H1 (cell line): ENCODE measurements around the gene GALNT1. TPM values are rescaled to one million over a fixed set of nuclear protein-coding genes. Genes with fewer than 3 reads are reported as not detected.

Experiments
- CTCF ChIA-PET: fragments of 300-600 bp; sonication (Branson Sonifier 250); formaldehyde crosslinking; loops from one replicate; lab custom pipeline; 2021; ENCODE audit not compliant: partially characterized antibody; lab: Charles Lee
- POLR2A ChIA-PET: fragments of 300-600 bp; sonication (Branson Sonifier 250); formaldehyde crosslinking; loops from one replicate; lab custom pipeline; 2021; ENCODE audit warnings: inconsistent platforms; ENCODE audit not compliant: partially characterized antibody; lab: Charles Lee
- DNase-seq, 2 experiments: peaks; one replicate each; pipeline versions ENCODE4 v3.0.0 to v3.0.0-alpha.2; 2010 to 2022; ENCODE audit warnings: low spot score in 2 of 2, low read depth in 1 of 2, mixed read lengths in 1 of 2
- FAIRE-seq: peaks from 2 replicates; lab custom pipeline; 2011; peaks lifted over from hg19 to GRCh38; lab: Jason Lieb, UNC
- H2AFZ ChIP-seq: 2 replicates; pipeline ENCODE4 v1.8.1; 2012; ENCODE audit warnings: low read length, inconsistent platforms
- H2AK5ac ChIP-seq: 2 replicates; pipeline ENCODE4 v1.6.1; 2013; ENCODE audit warnings: low read depth, low read length
- H2BK120ac ChIP-seq: replicated peaks from 2 replicates; pipeline ENCODE3; 2013; ENCODE audit warnings: low read depth, low read length, inconsistent platforms
- H2BK12ac ChIP-seq: 2 replicates; pipeline ENCODE4 v1.6.1; 2013; ENCODE audit warnings: low read depth, low read length
- H2BK15ac ChIP-seq: 2 replicates; pipeline ENCODE4 v1.6.1; 2013; ENCODE audit warnings: low read length
- H2BK20ac ChIP-seq: 2 replicates; pipeline ENCODE4 v1.6.1; 2013; ENCODE audit warnings: low read length
- H2BK5ac ChIP-seq: 2 replicates; pipeline ENCODE4 v1.6.1; 2013; ENCODE audit warnings: low read depth, low read length
- H3K14ac ChIP-seq: 2 replicates; pipeline ENCODE4 v1.6.1; 2013; ENCODE audit warnings: inconsistent platforms; ENCODE audit not compliant: insufficient read length
- H3K18ac ChIP-seq: 2 replicates; pipeline ENCODE4 v1.6.1; 2013; ENCODE audit warnings: low read length; ENCODE audit errors: extremely low read depth
- H3K23ac ChIP-seq: 2 replicates; pipeline ENCODE4 v1.6.1; 2013; ENCODE audit warnings: inconsistent platforms; ENCODE audit not compliant: insufficient read length
- H3K23me2 ChIP-seq: 2 replicates; pipeline ENCODE4 v1.6.1; 2013; ENCODE audit warnings: low read depth, low read length
- H3K27ac ChIP-seq: 2 replicates; pipeline ENCODE4 v1.6.1; 2011; ENCODE audit warnings: low read depth, low read length, inconsistent platforms
- H3K27me3 ChIP-seq, 4 experiments: replicated peaks in 1 of 4; 1 replicate in 1 of 4; 2 replicates in 3 of 4; pipeline versions ENCODE4 v1.6.1 to v1.8.1; 2011 to 2013; ENCODE audit warnings: low read length in 3 of 4, mild to moderate bottlenecking in 3 of 4, inconsistent platforms in 2 of 4, mixed read lengths in 2 of 4, moderate library complexity in 1 of 4; ENCODE audit not compliant: control insufficient read depth in 3 of 4, insufficient read depth in 3 of 4; ENCODE audit errors: extremely low read depth in 1 of 4
- H3K36me3 ChIP-seq, 4 experiments: 2 replicates each; pipeline versions ENCODE4 v1.6.1 to v1.8.1; 2011 to 2013; ENCODE audit warnings: mild to moderate bottlenecking in 4 of 4, low read length in 3 of 4, moderate library complexity in 2 of 4, control low read depth in 1 of 4, inconsistent platforms in 1 of 4; ENCODE audit not compliant: insufficient read depth in 4 of 4, control insufficient read depth in 2 of 4
- H3K4ac ChIP-seq: replicated peaks from 2 replicates; pipeline ENCODE3; 2013; ENCODE audit warnings: low read length, low read depth, mixed read lengths, inconsistent platforms; ENCODE audit not compliant: insufficient read length
- H3K4me1 ChIP-seq, 4 experiments: replicated peaks in 1 of 4; 1 replicate in 1 of 4; 2 replicates in 3 of 4; pipeline versions ENCODE4 v1.6.1 to v1.8.1; 2011 to 2013; ENCODE audit warnings: low read length in 3 of 4, inconsistent platforms in 2 of 4, mixed read lengths in 1 of 4; ENCODE audit not compliant: insufficient read depth in 4 of 4, control insufficient read depth in 3 of 4
- H3K4me2 ChIP-seq, 2 experiments: 2 replicates each; pipeline versions ENCODE4 v1.6.1 to v1.8.1; 2011 to 2013; ENCODE audit warnings: low read depth in 2 of 2, low read length in 2 of 2, control low read depth in 1 of 2, inconsistent platforms in 1 of 2, mild to moderate bottlenecking in 1 of 2; ENCODE audit not compliant: insufficient read depth in 1 of 2
- H3K4me3 ChIP-seq, 4 experiments: fragments of 200-600, 300-600 bp in 1 of 4; sonication (generic), shearing (Covaris generic), sonication (Bioruptor Twin) in 1 of 4; 2 replicates each; pipeline versions ENCODE4 v1.5.1 to v1.8.1; 2011 to 2016; ENCODE audit warnings: low read length in 4 of 4, low read depth in 3 of 4, control low read depth in 2 of 4, inconsistent platforms in 2 of 4, mild to moderate bottlenecking in 2 of 4, mixed read lengths in 1 of 4, moderate library complexity in 1 of 4; ENCODE audit not compliant: insufficient read depth in 2 of 4; ENCODE audit errors: extremely low read depth in 1 of 4
- H3K56ac ChIP-seq: replicated peaks from 2 replicates; pipeline ENCODE3; 2013; ENCODE audit warnings: low read depth, mild to moderate bottlenecking, mixed read lengths, low read length, inconsistent platforms; ENCODE audit not compliant: insufficient read length
- H3K79me1 ChIP-seq: 2 replicates; pipeline ENCODE4 v1.6.1; 2013; ENCODE audit warnings: low read depth, low read length, control low read depth
- H3K79me2 ChIP-seq, 2 experiments: 2 replicates each; pipeline versions ENCODE4 v1.6.1 to v1.8.1; 2012 to 2013; ENCODE audit warnings: low read length in 2 of 2, mild to moderate bottlenecking in 2 of 2, inconsistent platforms in 1 of 2; ENCODE audit not compliant: insufficient read depth in 2 of 2, control insufficient read depth in 1 of 2
- H3K9ac ChIP-seq, 4 experiments: replicated peaks in 1 of 4; 1 replicate in 1 of 4; 2 replicates in 3 of 4; pipeline versions ENCODE4 v1.6.1 to v1.8.1; 2011 to 2013; ENCODE audit warnings: low read depth in 3 of 4, low read length in 3 of 4, control low read depth in 2 of 4, mild to moderate bottlenecking in 2 of 4, moderate library complexity in 2 of 4, inconsistent platforms in 1 of 4; ENCODE audit errors: extremely low read depth in 1 of 4
- H3K9me3 ChIP-seq, 2 experiments: 2 replicates each; pipeline versions ENCODE4 v1.6.1 to v1.8.1; 2012 to 2013; ENCODE audit warnings: mild to moderate bottlenecking in 2 of 2, moderate library complexity in 2 of 2, control low read depth in 1 of 2, inconsistent platforms in 1 of 2, low read depth in 1 of 2, low read length in 1 of 2, mixed read lengths in 1 of 2; ENCODE audit not compliant: insufficient read depth in 2 of 2
- H4K20me1 ChIP-seq, 2 experiments: replicated peaks in 1 of 2; 2 replicates each; pipeline versions ENCODE3 to v1.8.1; 2011 to 2013; ENCODE audit warnings: inconsistent platforms in 2 of 2, low read length in 2 of 2, mild to moderate bottlenecking in 1 of 2; ENCODE audit not compliant: insufficient read depth in 2 of 2, control insufficient read depth in 1 of 2
- H4K5ac ChIP-seq: 2 replicates; pipeline ENCODE4 v1.6.1; 2013; ENCODE audit warnings: low read length, low read depth, mixed read lengths, inconsistent platforms; ENCODE audit not compliant: insufficient read length
- H4K8ac ChIP-seq: 2 replicates; pipeline ENCODE4 v1.8.0; 2013; ENCODE audit warnings: mild to moderate bottlenecking, moderate library complexity, low read length, inconsistent platforms; ENCODE audit not compliant: insufficient read depth; ENCODE audit errors: extremely low read depth
- H4K91ac ChIP-seq: replicated peaks from 2 replicates; pipeline ENCODE3; 2013; ENCODE audit warnings: low read length, mixed read lengths, inconsistent platforms; ENCODE audit not compliant: insufficient read length
- CBX8 ChIP-seq: fragments of 300-800, 300-1000 bp; sonication (generic); IDR thresholded peaks from 2 replicates; pipeline ENCODE4 v1.7.1; 2016; ENCODE audit warnings: low read depth, low read length, borderline replicate concordance
- CHD2 ChIP-seq: IDR thresholded peaks from 2 replicates; pipeline ENCODE4 v1.6.1; 2012; ENCODE audit warnings: low read length, improper control_type of control experiment
- CTBP2 ChIP-seq: IDR thresholded peaks from 2 replicates; pipeline ENCODE4 v1.7.0; 2011; ENCODE audit warnings: borderline replicate concordance, mild to moderate bottlenecking, moderate library complexity, mixed read lengths, low read length; ENCODE audit not compliant: insufficient read depth, insufficient read length
- EP300 ChIP-seq, 2 experiments: IDR thresholded peaks; 1 replicate in 1 of 2; 2 replicates in 1 of 2; pipeline ENCODE4 v1.6.1; 2011 to 2012; ENCODE audit warnings: low read depth in 2 of 2, low read length in 2 of 2, mild to moderate bottlenecking in 2 of 2, borderline replicate concordance in 1 of 2, inconsistent platforms in 1 of 2, moderate library complexity in 1 of 2
- HDAC6 ChIP-seq: IDR thresholded peaks from one replicate; pipeline ENCODE4 v1.7.1; 2012; ENCODE audit warnings: low read depth, mild to moderate bottlenecking, inconsistent platforms, low read length, moderate library complexity
- JUND ChIP-seq: IDR thresholded peaks from 2 replicates; pipeline ENCODE4 v1.6.1; 2011; ENCODE audit warnings: mild to moderate bottlenecking, improper control_type of control experiment, low read length
- KDM1A ChIP-seq: fragments of 200-600, 300-600 bp; sonication (generic); IDR thresholded peaks from 2 replicates; pipeline ENCODE4 v1.7.1; 2016; ENCODE audit warnings: mild to moderate bottlenecking, low read length, borderline replicate concordance
- KDM5A ChIP-seq: fragments of 200-600 bp; IDR thresholded peaks from 2 replicates; pipeline ENCODE4 v1.7.1; 2012; ENCODE audit warnings: mild to moderate bottlenecking, low read length, inconsistent platforms, mixed read lengths
- NANOG ChIP-seq: IDR thresholded peaks from 2 replicates; pipeline ENCODE4 v1.6.1; 2011; ENCODE audit warnings: low read length, low read depth, mild to moderate bottlenecking, inconsistent platforms; ENCODE audit not compliant: insufficient read depth, poor library complexity, severe bottlenecking
- POLR2A ChIP-seq, 2 experiments: IDR thresholded peaks; 1 replicate in 1 of 2; 2 replicates in 1 of 2; pipeline ENCODE4 v1.6.1; 2011; ENCODE audit warnings: low read depth in 2 of 2, low read length in 2 of 2, mild to moderate bottlenecking in 2 of 2; ENCODE audit errors: control extremely low read depth in 1 of 2
- SIN3A ChIP-seq, 2 experiments: IDR thresholded peaks in 1 of 2; conservative IDR thresholded peaks in 1 of 2; 2 replicates each; pipeline ENCODE4 v1.6.1; 2011 to 2012; ENCODE audit warnings: low read length in 2 of 2, improper control_type of control experiment in 1 of 2, low read depth in 1 of 2, mild to moderate bottlenecking in 1 of 2
- SP2 ChIP-seq: IDR thresholded peaks from 2 replicates; pipeline ENCODE4 v1.6.1; 2012; ENCODE audit warnings: mild to moderate bottlenecking, low read length, inconsistent platforms
- SP4 ChIP-seq: IDR thresholded peaks from 2 replicates; pipeline ENCODE4 v1.6.1; 2012; ENCODE audit warnings: low read length, inconsistent platforms
- TBP ChIP-seq: IDR thresholded peaks from 2 replicates; pipeline ENCODE4 v1.6.1; 2011; ENCODE audit warnings: low read depth, low read length, improper control_type of control experiment
- TEAD4 ChIP-seq: IDR thresholded peaks from 2 replicates; pipeline ENCODE4 v1.6.1; 2012; ENCODE audit warnings: low read depth, low read length, inconsistent platforms, mixed read lengths
- YY1 ChIP-seq: IDR thresholded peaks from 2 replicates; pipeline ENCODE4 v1.6.1; 2011; ENCODE audit warnings: low read depth, mild to moderate bottlenecking, low read length
- WGBS, 2 experiments: shearing (Covaris generic) in 1 of 2; methylation state at CpG; one replicate each; pipeline versions ENCODE4 v1.1.6 to v1.1.7; 2013 to 2015; ENCODE audit warnings: low lambda C conversion rate in 2 of 2, mixed read lengths in 2 of 2, inconsistent platforms in 1 of 2, low coverage in 1 of 2, missing lambda C conversion rate in 1 of 2; ENCODE audit not compliant: insufficient replicate concordance in 2 of 2, insufficient coverage in 1 of 2, insufficient read length in 1 of 2; ENCODE audit errors: extremely low coverage in 1 of 2, missing lambda C conversion rate in 1 of 2; 5-methylcytosine and 5-hydroxymethylcytosine counted together
- polyA plus RNA-seq, 7 experiments: library from polyadenylated mRNA; depleted of rRNA in 3 of 7; stranded (reverse) in 5 of 7; unstranded in 2 of 7; fragments of >200 nt in 5 of 7; fragments of 200-250 nt in 2 of 7; gene quantifications; 1 replicate in 5 of 7; 2 replicates in 1 of 7; 4 replicates in 1 of 7; pipeline versions ENCODE4 v1.2.1 to v1.2.3, GENCODE V29; 2011 to 2013; ENCODE audit warnings: missing spikeins in 2 of 7, mixed read lengths in 2 of 7
- total RNA-seq: library from RNA; stranded (reverse); fragmentation: NEBNext Ultra II Directional; extraction: Animal tissue kit (Norgen Biotek cat#: 25700); gene quantifications from 2 replicates; pipeline ENCODE4 v1.2.1, GENCODE V29; 2021

GALNT1 gene
- total and polyA plus RNA-seq, 2 of the 8 experiments (the other 6 are each of a cell fraction or from before 2014, with no cell fraction given): 22.4 to 101 TPM

- Histone ChIP-seq H4K8ac (no peak overlapping the region), H3K23ac (no peak overlapping the region), H4K5ac (no peak overlapping the region), H2BK20ac (no peak overlapping the region), H3K27ac (no peak overlapping the region), H3K14ac (no peak overlapping the region), H4K20me1 (no peaks in the 10 kb centered on the region), H3K9me3 (no peaks in the 10 kb centered on the region), H3K23me2 (no peaks in the 10 kb centered on the region), H3K79me1 (no peaks in the 10 kb centered on the region), H2BK5ac (no peak overlapping the region), H2BK12ac (no peak overlapping the region), H4K91ac (no peak overlapping the region), H3K27me3 (no peaks in the 10 kb centered on the region), H3K4me3 (no peak overlapping the region), H2AFZ (no peak overlapping the region), H2BK120ac (no peak overlapping the region), H3K4ac (no peak overlapping the region), H3K56ac (no peak overlapping the region), H3K4me2 (no peak overlapping the region), H3K4me1 (peaks cover 0 to 2% (median 0%) of the 10 kb centered on the region in 4 experiments; a peak in 1 of 7 replicates), H3K9ac (no peak overlapping the region), H3K36me3 (peaks cover 0 to 12% (median 0%) of the 10 kb centered on the region in 4 experiments; a peak in 1 of 8 replicates), H3K79me2 (no peaks in the 10 kb centered on the region), H2AK5ac (no peak overlapping the region), H3K18ac (no peak overlapping the region), H2BK15ac (no peak overlapping the region)
- ChIA-PET POLR2A (no interaction called here), CTCF (no interaction called here)
- no peak for FAIRE-seq
- WGBS, 2 experiments: 92% methylated on average over 2 of the region's 2 CpGs; no CpG with 5 or more reads in 1 of the 2 experiments
- DNase-seq: no peak
- TF ChIP-seq HDAC6: no peak
- no peak for TF ChIP-seq JUND
- TF ChIP-seq SP2: no peak
- TF ChIP-seq CTBP2: no peak
- TF ChIP-seq SP4: no peak
- TF ChIP-seq YY1: no peak
- no peak for TF ChIP-seq TBP
- no peak for TF ChIP-seq CBX8
- TF ChIP-seq TEAD4: no peak
- no peak for TF ChIP-seq KDM1A
- TF ChIP-seq NANOG: no peak
- no peak for TF ChIP-seq CHD2
- TF ChIP-seq KDM5A: no peak
- TF ChIP-seq POLR2A (IDR thresholded peaks at IDR 0.05; ENCODE audit: control extremely low read depth in 1 of 2, low read depth in 2 of 2, low read length in 2 of 2): no peak
- TF ChIP-seq EP300 (IDR thresholded peaks at IDR 0.05; ENCODE audit: borderline replicate concordance in 1 of 2, low read depth in 2 of 2, low read length in 2 of 2): no peak
- no peak for TF ChIP-seq SIN3A (conservative IDR thresholded peaks at IDR 0.05 in 1 of 2, IDR thresholded peaks at IDR 0.05 in 1 of 2; ENCODE audit: low read depth in 1 of 2, low read length in 2 of 2)
Observed at GRCh38 chr18:35710581-35710980, 129.0 kb downstream of the GALNT1 start.
